Ovary (tissue), 9 donors: ENCODE results near the gene PRR13. TPM values are rescaled to one million over a fixed set of nuclear protein-coding genes. Genes with fewer than 3 reads are reported as not detected.

Experiments
- DNase-seq, 5 donors: peaks; one replicate each; pipeline ENCODE4 v3.0.0-alpha.2; 2019 to 2020
- H3K27ac ChIP-seq, 2 donors: fragments of 200-600 bp; one replicate each; pipeline versions ENCODE4 v1.5.1 to v1.8.0; 2019 to 2022
- H3K27me3 ChIP-seq: fragments of 200-600 bp; one replicate; pipeline ENCODE4 v1.8.0; 2022
- H3K36me3 ChIP-seq: fragments of 200-600 bp; sonication (generic); one replicate; pipeline ENCODE4 v1.5.1; 2019
- H3K4me1 ChIP-seq: one replicate; pipeline ENCODE4 v1.8.1; 2013; ENCODE audit warnings: mild to moderate bottlenecking, moderate library complexity; ENCODE audit not compliant: insufficient read depth
- H3K4me3 ChIP-seq: fragments of 200-600 bp; sonication (generic); one replicate; pipeline ENCODE4 v1.5.1; 2017
- H3K9me3 ChIP-seq, 2 donors: fragments of 200-600 bp in 1 of 2; sonication (generic) in 1 of 2; one replicate each; pipeline versions ENCODE4 v1.5.1 to v1.8.1; 2013 to 2019; ENCODE audit warnings: mild to moderate bottlenecking in 1 of 2, moderate library complexity in 1 of 2
- CTCF ChIP-seq, 3 donors: fragments of 450-650 bp in 2 of 3; fragments of 200-600 bp in 1 of 3; IDR thresholded peaks; one replicate each; pipeline versions ENCODE4 v1.5.1 to v1.8.0; 2016 to 2022; ENCODE audit warnings: antibody characterized with exemption in 3 of 3, mild to moderate bottlenecking in 1 of 3
- EP300 ChIP-seq: sonication (generic); formaldehyde crosslinking; IDR thresholded peaks from one replicate; pipeline ENCODE4 v1.6.1; 2017; ENCODE audit warnings: antibody characterized with exemption
- POLR2A ChIP-seq: fragments of 450-650 bp; IDR thresholded peaks from one replicate; pipeline ENCODE4 v1.6.1; 2017; ENCODE audit warnings: antibody characterized with exemption, mild to moderate bottlenecking, moderate library complexity
- WGBS, 3 donors: extraction: QIAGEN DNeasy Blood & Tissue Kit in 1 of 3; methylation state at CpG; one replicate each; pipeline versions ENCODE4 v1.1.5 to v1.1.7; 2013 to 2017; 5-methylcytosine and 5-hydroxymethylcytosine counted together
- intact Hi-C, 4 donors: fragments of 100-400 bp; cut with DNase I; formaldehyde crosslinking; loops; one replicate each; pipeline versions ENCODE4 v1.11.0 to v1.15.1; 2022 to 2023
- polyA plus RNA-seq, 2 donors: library from polyadenylated mRNA; stranded (reverse); fragments of 200-250 nt in 1 of 2; fragments of 350-450 nt in 1 of 2; fragmentation: Illumina TruSeq in 1 of 2; extraction: RNeasy Lipid Tissue Mini Kit (QIAGEN cat#74804) in 1 of 2; gene quantifications; one replicate each; pipeline ENCODE4 v1.2.3, GENCODE V29; 2013 to 2014
- total RNA-seq, 7 donors: library from RNA; depleted of rRNA in 2 of 7; stranded (reverse); fragments of >200 nt in 2 of 7; fragmentation: NEBNext Ultra II Directional in 3 of 7; extraction: Animal tissue kit (Norgen Biotek cat#: 25700) in 3 of 7; gene quantifications; one replicate each; pipeline versions ENCODE4 v1.1.0 to v1.2.4, GENCODE V29; 2016 to 2023
- donor health status: DM: no; HTN: no; CAD: no; lungs with moderate emphysema.
- donor health status: DM: no; HTN: no; CAD: no.
- donor health status: Bipolar disorder and iron deficiency.
- donor health status: DM: yes; HTN: yes; CAD: no.
- donor health status: DM: no; HTN: no; CAD: no.
- donor health status: DM: yes; HTN: yes; CAD: no.

PRR13 gene
- total and polyA plus RNA-seq, 9 donors, result 46.1 to 320 (median 118) TPM

- H3K4me3 ChIP-seq, result no peak overlapping the region
- WGBS, 3 donors, result 86 to 92% (median 88%) methylated on average over 7 of the region's 7 CpGs
- H3K27ac ChIP-seq, result no peak overlapping the region
- H3K4me1 ChIP-seq, result peaks cover 2% of the 10 kb centered on the region
- TF ChIP-seq EP300, result no peak
- TF ChIP-seq CTCF (IDR thresholded peaks at IDR 0.05), result no peak
- TF ChIP-seq POLR2A, result no peak
- H3K9me3 ChIP-seq, result no peaks in the 10 kb centered on the region
- H3K27me3 ChIP-seq, result no peaks in the 10 kb centered on the region
- H3K36me3 ChIP-seq, result no peaks in the 10 kb centered on the region
- DNase-seq, result no peak
- intact Hi-C loops, result loop anchor here in 1 of 4 donors (5.0 kb wide), 1 partner anchor 36 kb away; no protein-coding TSS in a partner anchor
Measured at GRCh38 chr12:53450936-53451335, 9.4 kb downstream of the PRR13 start.

GRCh38 chr12:53451661-53452158 is 10.2 kb downstream of the PRR13 start, which contains the start of gene PCBP2:
Gene PCBP2, plus strand, starts transcription at chr12:53452102. Its CDS starts 2,699 bp downstream, at chr12:53454801.
- H3K36me3 ChIP-seq, result no peaks in the 10 kb centered on the region
- DNase-seq, result peak; percentile 97 to 98 (median 98)
- intact Hi-C loops, result loop anchor here in 3 of 4 donors (2.0 to 5.0 kb wide), 2 partner anchors 36 to 49 kb away; partner anchors contain the start of gene TARBP2 (in 2 of the 3)
- H3K4me1 ChIP-seq, result peaks cover 2% of the 10 kb centered on the region
- TF ChIP-seq CTCF (IDR thresholded peaks at IDR 0.05) (peak; percentile 91 to 97 (median 97)), POLR2A (peak; percentile 70), EP300 (no peak)
- peak within 1 kb of the TSS; percentile 80 to 93 for H3K27ac ChIP-seq
- H3K27me3 ChIP-seq, result no peaks in the 10 kb centered on the region
- no peaks in the 10 kb centered on the region for H3K9me3 ChIP-seq
- 1% methylated on average over 28 to 32 of the region's 32 CpGs for WGBS, 3 donors
- peak within 1 kb of the TSS; percentile 92 for H3K4me3 ChIP-seq

- intact Hi-C loops, result loop anchor here in 3 of 4 donors (2.0 to 5.0 kb wide), 2 partner anchors 35 to 48 kb away; partner anchors contain the start of gene TARBP2 (in 2 of the 3)
- Histone ChIP-seq H3K4me1 (peaks cover 2% of the 10 kb centered on the region), H3K36me3 (no peaks in the 10 kb centered on the region)
Measured at GRCh38 chr12:53452159-53453077, 10.9 kb downstream of the PRR13 start.

More at GRCh38 chr12:53452159-53453077, 10.9 kb downstream of the PRR13 start:
- no peaks in the 10 kb centered on the region for H3K27me3 ChIP-seq
- no peak for TF ChIP-seq EP300
- TF ChIP-seq CTCF (IDR thresholded peaks at IDR 0.05), result peak in 1 of 3 donors; percentile 26
- TF ChIP-seq POLR2A, result peak; percentile 21
- peak overlapping the region; percentile 92 for H3K4me3 ChIP-seq
- 1% methylated on average over 65 to 68 of the region's 82 CpGs for WGBS, 3 donors
- H3K27ac ChIP-seq, result peak overlapping the region; percentile 80 to 93
- peak; percentile 90 to 94 (median 93) for DNase-seq
- H3K9me3 ChIP-seq, result no peaks in the 10 kb centered on the region
